GM18520 (cell line): Measurements from ENCODE around the gene CEP164.
"Not testable (repeated sequence)": the region's sequence is repeated elsewhere in the genome, so short reads cannot be mapped to it uniquely, and the experiment has no call there.

Experiments
- ATAC-seq: cut with Tn5 transposase; IDR thresholded peaks from one replicate; pipeline ENCODE4 v1.9.1; 2021; ENCODE audit not compliant: unreplicated experiment

Gene CEP164

GRCh38 chr11:117303646-117304315 lies 23.9 kb upstream of the CEP164 start:
- ATAC-seq: no peak

GRCh38 chr11:117305145-117305544 lies 22.5 kb upstream of the CEP164 start:
- no peak for ATAC-seq

- ATAC-seq: no peak
These were observed 18.3 kb upstream of the CEP164 start for GRCh38 chr11:117309310-117309709.

- ATAC-seq: no peak
These were observed 14.6 kb upstream of the CEP164 start for GRCh38 chr11:117313091-117313490.

- ATAC-seq: no peak
These were observed 13.6 kb upstream of the CEP164 start for GRCh38 chr11:117313828-117314768.

- ATAC-seq: no peak
These were observed 12.8 kb upstream of the CEP164 start for GRCh38 chr11:117314840-117315239.

GRCh38 chr11:117315285-117316196 lies 12.1 kb upstream of the CEP164 start:
- no peak for ATAC-seq

- ATAC-seq: no peak
These were observed 11.3 kb upstream of the CEP164 start, which contains the start of gene BACE1 for GRCh38 chr11:117316197-117316961. BACE1 (minus strand) TSS chr11:117316256; CDS start chr11:117315795, 461 bp downstream.

- ATAC-seq: no peak
These were observed 8.9 kb upstream of the CEP164 start for GRCh38 chr11:117318738-117319137.

GRCh38 chr11:117319214-117319840 lies 8.3 kb upstream of the CEP164 start:
- no peak for ATAC-seq

- ATAC-seq: not testable (repeated sequence)
These were observed 443 bp upstream of the CEP164 start for GRCh38 chr11:117327255-117327566.

- ATAC-seq: no peak
These were observed 839 bp downstream of the CEP164 start for GRCh38 chr11:117328375-117329010.

GRCh38 chr11:117332843-117333242 lies 5.2 kb downstream of the CEP164 start:
- no peak for ATAC-seq

GRCh38 chr11:117333917-117334316 lies 6.3 kb downstream of the CEP164 start:
- ATAC-seq: no peak

GRCh38 chr11:117334896-117335295 lies 7.2 kb downstream of the CEP164 start:
- no peak for ATAC-seq

GRCh38 chr11:117335399-117335798 lies 7.7 kb downstream of the CEP164 start:
- no peak for ATAC-seq

GRCh38 chr11:117337076-117337475 lies 9.4 kb downstream of the CEP164 start:
- ATAC-seq: no peak

GRCh38 chr11:117345039-117345438 lies 17.4 kb downstream of the CEP164 start:
- ATAC-seq: no peak

- ATAC-seq: no peak
These were observed 26.9 kb downstream of the CEP164 start for GRCh38 chr11:117354550-117354949.
